CD4-positive, alpha-beta T cell (primary cell): ENCODE measurements around the gene TSR3. TPM values are rescaled to one million over a fixed set of nuclear protein-coding genes. Genes with fewer than 3 reads are reported as not detected.

Experiments used
- ATAC-seq: fragments of 200-7000 bp; cut with Tn5 transposase; one replicate; pipeline ENCODE4 v1.10.0; 2022; ENCODE audit warnings: mild to moderate bottlenecking; ENCODE audit not compliant: poor library complexity
- CTCF ChIA-PET: fragments of 350-600 bp; sonication (Branson Sonifier 250); formaldehyde crosslinking; loops from one replicate; lab custom pipeline; 2021; ENCODE audit warnings: antibody characterized with exemption, inconsistent platforms; lab: Charles Lee
- POLR2A ChIA-PET: fragments of 350-600 bp; sonication (Branson Sonifier 250); formaldehyde crosslinking; loops from one replicate; lab custom pipeline; 2021; ENCODE audit warnings: antibody characterized with exemption, inconsistent platforms; lab: Charles Lee
- DNase-seq, 14 experiments: peaks; one replicate each; pipeline ENCODE4 v3.0.0-alpha.2; 2013 to 2020; ENCODE audit warnings: mixed read lengths in 2 of 14
- H3K27ac ChIP-seq, 2 donors: one replicate each; pipeline versions ENCODE4 v1.5.1 to v1.7.0; 2013; ENCODE audit warnings: low read length in 2 of 2, low read depth in 1 of 2, mild to moderate bottlenecking in 1 of 2
- H3K27me3 ChIP-seq, 2 experiments: 1 replicate in 1 of 2; 2 replicates in 1 of 2; pipeline versions ENCODE4 v1.6.1 to v1.7.0; 2013; ENCODE audit warnings: low read length in 2 of 2, control low read depth in 1 of 2, mild to moderate bottlenecking in 1 of 2, moderate library complexity in 1 of 2; ENCODE audit not compliant: insufficient read depth in 2 of 2, control insufficient read depth in 1 of 2
- H3K36me3 ChIP-seq: one replicate; pipeline ENCODE4 v1.6.1; 2013; ENCODE audit warnings: low read length, control low read depth; ENCODE audit not compliant: insufficient read depth
- H3K4me1 ChIP-seq: one replicate; pipeline ENCODE4 v1.6.1; 2013; ENCODE audit warnings: low read length, control low read depth; ENCODE audit not compliant: insufficient read depth
- H3K4me3 ChIP-seq: one replicate; pipeline ENCODE4 v1.5.1; 2013; ENCODE audit warnings: mild to moderate bottlenecking, low read length, moderate library complexity
- H3K9me3 ChIP-seq, 2 experiments: 1 replicate in 1 of 2; 2 replicates in 1 of 2; pipeline versions ENCODE4 v1.6.1 to v1.7.0; 2013; ENCODE audit warnings: low read length in 2 of 2, mild to moderate bottlenecking in 2 of 2, control low read depth in 1 of 2, moderate library complexity in 1 of 2; ENCODE audit not compliant: control insufficient read depth in 1 of 2, insufficient read depth in 1 of 2
- H3K27ac Mint-ChIP-seq: one replicate; pipeline ENCODE4 v1.8.0; 2020; ENCODE audit warnings: mixed read lengths
- H3K27me3 Mint-ChIP-seq: one replicate; pipeline ENCODE4 v1.8.0; 2021; ENCODE audit warnings: mixed read lengths
- H3K36me3 Mint-ChIP-seq: one replicate; pipeline ENCODE4 v1.8.0; 2021; ENCODE audit warnings: low read depth, mixed read lengths
- H3K4me1 Mint-ChIP-seq: one replicate; pipeline ENCODE4 v1.8.0; 2021; ENCODE audit warnings: low read depth, mixed read lengths
- H3K4me3 Mint-ChIP-seq: one replicate; pipeline ENCODE4 v1.8.0; 2020; ENCODE audit warnings: mild to moderate bottlenecking, mixed read lengths
- H3K9me3 Mint-ChIP-seq: one replicate; pipeline ENCODE4 v1.8.0; 2020; ENCODE audit warnings: mixed read lengths
- CTCF ChIP-seq: fragments of 200-600 bp; IDR thresholded peaks from one replicate; pipeline ENCODE4 v1.8.0; 2022; ENCODE audit warnings: antibody characterized with exemption, mild to moderate bottlenecking
- intact Hi-C, 2 experiments: fragments of 100-400 bp; cut with DNase I in 1 of 2; cut with micrococcal nuclease in 1 of 2; formaldehyde crosslinking; loops; one replicate each; pipeline versions ENCODE4 v1.15.1 to v1.9.0; 2023 to 2025; cut with DNase I, micrococcal nuclease
- total RNA-seq, 174 experiments: library from RNA in 2 of 174; stranded (reverse) in 2 of 174; gene quantifications; one replicate each; pipeline ENCODE4 v1.2.3 and lab custom pipeline; 2021 to 2026

The TSR3 gene
- total RNA-seq, 2 experiments from 2014 or later = 19.9 to 21.4 TPM

GRCh38 chr16:1311738-1312466 lies 39.8 kb downstream of the TSR3 start:
- TF ChIP-seq CTCF = no peak
- H3K36me3 Mint-ChIP-seq = peaks cover 49% of the 10 kb centered on the region
- Histone ChIP-seq H3K27ac (no peak overlapping the region), H3K9me3 (no peaks in the 10 kb centered on the region), H3K27me3 (no peaks in the 10 kb centered on the region), H3K4me3 (peak overlapping the region; percentile 89), H3K36me3 (peaks cover 45% of the 10 kb centered on the region), H3K4me1 (peaks cover 55% of the 10 kb centered on the region)
- DNase-seq (no peak), ATAC-seq (no peak)
- H3K4me1 Mint-ChIP-seq = peaks cover 29% of the 10 kb centered on the region
- H3K4me3 Mint-ChIP-seq = peak overlapping the region; percentile 94
- CTCF ChIA-PET = no interaction called here
- POLR2A ChIA-PET = interaction anchor here (1.5 kb wide), 1 partner anchor 31 kb away, joined by 6 read pairs; no protein-coding TSS in a partner anchor
- no peaks in the 10 kb centered on the region for H3K9me3 Mint-ChIP-seq
- peak overlapping the region; percentile 24 for H3K27ac Mint-ChIP-seq
- H3K27me3 Mint-ChIP-seq = no peaks in the 10 kb centered on the region
- intact Hi-C loops = loop anchor here (2.0 kb wide), 2 partner anchors 19 to 31 kb away; no protein-coding TSS in a partner anchor

- H3K36me3 ChIP-seq = peaks cover 40% of the 10 kb centered on the region
- H3K9me3 ChIP-seq = no peaks in the 10 kb centered on the region
- Mint-ChIP-seq H3K27ac (peak overlapping the region; percentile 90), H3K36me3 (peaks cover 43% of the 10 kb centered on the region), H3K4me1 (peaks cover 31% of the 10 kb centered on the region), H3K27me3 (no peaks in the 10 kb centered on the region), H3K4me3 (peak overlapping the region; percentile 94), H3K9me3 (no peaks in the 10 kb centered on the region)
- ChIA-PET CTCF (no interaction called here), POLR2A (interaction anchor here (0.6 to 1.5 kb wide), 2 partner anchors 10 to 31 kb away, joined by 3 to 6 read pairs; no protein-coding TSS in a partner anchor)
- H3K4me1 ChIP-seq = peaks cover 58% of the 10 kb centered on the region
- no peak for ATAC-seq
- intact Hi-C loops = loop anchor here in 1 of 2 experiments (2.0 kb wide), 1 partner anchor 32 kb away; no protein-coding TSS in a partner anchor
- H3K27me3 ChIP-seq = no peaks in the 10 kb centered on the region
- peak overlapping the region; percentile 89 for H3K4me3 ChIP-seq
- TF ChIP-seq CTCF = no peak
- no peak overlapping the region for H3K27ac ChIP-seq
- DNase-seq = peak in 1 of 14 experiments; percentile 41
Measured at GRCh38 chr16:1311212-1311737, 40.4 kb downstream of the TSR3 start.

- Histone ChIP-seq H3K9me3 (no peaks in the 10 kb centered on the region), H3K27ac (peak overlapping the region; percentile 19 to 60), H3K4me3 (peak overlapping the region; percentile 89), H3K27me3 (no peaks in the 10 kb centered on the region), H3K4me1 (peaks cover 63% of the 10 kb centered on the region), H3K36me3 (peaks cover 35% of the 10 kb centered on the region)
- POLR2A ChIA-PET = interaction anchor here (0.6 to 1.5 kb wide), 2 partner anchors 10 to 32 kb away, joined by 3 to 6 read pairs; no protein-coding TSS in a partner anchor
- DNase-seq (peak in 9 of 14 experiments; percentile 15 to 55 (median 38)), ATAC-seq (no peak)
- H3K9me3 Mint-ChIP-seq = no peaks in the 10 kb centered on the region
- H3K4me3 Mint-ChIP-seq = peak overlapping the region; percentile 94
- peak overlapping the region; percentile 90 for H3K27ac Mint-ChIP-seq
- H3K4me1 Mint-ChIP-seq = peaks cover 34% of the 10 kb centered on the region
- TF ChIP-seq CTCF = no peak
- intact Hi-C loops = loop anchor here in 1 of 2 experiments (2.0 kb wide), 1 partner anchor 32 kb away; no protein-coding TSS in a partner anchor
- no peaks in the 10 kb centered on the region for H3K27me3 Mint-ChIP-seq
- CTCF ChIA-PET = no interaction called here
- H3K36me3 Mint-ChIP-seq = peaks cover 38% of the 10 kb centered on the region
Measured at GRCh38 chr16:1310832-1311200, 40.9 kb downstream of the TSR3 start.
